NCI-H2196 treated with DMSO at 0.1 percent for 48 hours (cell line): Measurements from ENCODE around the gene PCSK6.
A peak's percentile ranks its signal among the peaks of the same experiment; 100 is the strongest.

Experiments used
- DNase-seq: peaks from one replicate; lab custom pipeline; 2025; ENCODE audit not compliant: unreplicated experiment; lab: John Stamatoyannopoulos, UW

The PCSK6 gene

DNA sequence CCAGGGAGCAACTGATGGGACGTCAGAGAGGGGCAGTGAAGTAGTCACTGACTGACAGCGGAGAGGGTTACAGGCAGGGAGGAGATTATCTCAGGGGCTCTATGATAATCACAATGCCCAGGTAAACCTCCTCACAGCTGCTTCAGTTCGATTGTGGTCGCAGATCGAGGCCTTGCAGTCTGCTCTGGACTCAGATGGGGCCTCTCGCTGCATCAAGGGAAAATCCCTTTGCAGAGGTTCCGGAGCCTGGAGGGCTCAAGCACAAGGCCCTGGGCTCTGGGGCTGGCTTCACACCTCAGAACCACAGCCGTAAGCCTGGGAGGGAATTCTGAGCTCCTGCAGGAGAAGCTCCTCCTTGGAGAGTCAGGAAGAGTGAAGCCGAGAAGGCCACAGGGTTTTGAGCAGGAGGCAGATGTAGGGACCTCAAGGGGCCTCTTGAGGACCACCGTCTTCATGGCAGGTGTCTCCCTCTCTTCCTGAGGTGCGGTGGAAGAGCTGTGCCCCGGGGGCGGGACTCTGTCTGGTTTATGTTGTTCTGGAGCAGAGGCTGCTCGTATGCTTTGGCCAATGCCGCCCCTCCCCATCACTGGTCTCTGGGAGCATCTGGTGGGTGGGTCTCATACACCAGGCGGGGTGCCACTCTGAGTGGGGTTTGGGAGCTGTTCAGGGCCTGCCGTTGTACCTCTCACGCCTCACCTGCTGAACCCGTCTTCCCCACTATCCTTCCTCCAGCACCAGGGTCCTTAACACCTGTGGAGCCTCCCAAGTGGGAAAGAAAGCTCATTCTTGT is 175.0 kb downstream of the PCSK6 start:
- no peak for DNase-seq

DNA sequence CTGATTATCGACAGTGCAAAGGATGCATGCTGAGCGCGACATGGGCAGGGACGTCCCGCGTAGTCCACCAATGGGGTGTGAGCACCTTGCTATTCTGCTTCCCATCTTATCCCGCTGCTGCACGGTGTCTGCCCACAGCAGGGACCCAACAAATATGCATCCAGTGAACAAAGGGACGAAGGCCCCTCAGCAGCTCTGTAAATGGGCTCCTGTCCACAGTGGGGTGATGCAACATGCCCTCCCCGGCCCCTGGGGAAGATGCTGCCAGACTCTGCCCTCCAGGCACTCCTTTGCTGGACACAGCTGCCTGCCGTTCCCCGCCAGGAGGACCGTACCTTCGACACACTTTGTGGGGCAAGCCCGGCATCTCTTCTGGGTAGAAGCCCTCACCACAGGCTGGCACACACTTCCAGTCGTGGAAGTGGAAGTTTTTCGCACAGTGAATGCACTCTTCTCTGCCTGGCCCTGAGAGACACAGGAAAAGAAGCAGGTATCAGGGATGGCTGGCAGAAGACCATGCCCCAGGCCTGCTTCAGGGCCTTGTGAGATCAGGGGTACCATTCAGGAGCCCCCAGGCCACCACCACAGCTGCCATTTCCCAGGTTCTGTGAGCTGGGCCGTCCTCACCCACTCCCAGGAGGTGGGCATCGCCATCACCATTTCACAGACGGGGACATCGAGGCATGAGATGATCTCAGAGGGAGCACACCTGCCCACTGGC is 176.3 kb downstream of the PCSK6 start:
- no peak for DNase-seq

GRCh38 chr15:101310508-101310907 is 179.0 kb downstream of the PCSK6 start:
- DNase-seq, result no peak

DNA sequence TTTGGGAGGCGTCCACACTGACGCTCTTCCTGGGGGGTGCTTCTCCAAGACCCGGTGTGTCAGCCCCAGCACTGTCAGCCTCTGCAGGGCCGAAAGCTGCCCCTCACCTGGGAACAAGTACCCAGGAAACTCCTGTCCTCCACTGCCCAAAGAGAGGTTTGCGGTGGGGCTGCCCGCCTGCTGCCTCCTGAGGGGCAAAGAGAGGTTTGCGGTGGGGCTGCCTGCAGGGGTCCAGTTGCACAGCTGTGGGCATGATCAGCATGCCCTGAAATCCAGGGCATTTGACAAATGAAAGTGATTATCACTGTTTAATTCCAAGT is 179.4 kb downstream of the PCSK6 start:
- no peak for DNase-seq

- no peak for DNase-seq
These were observed 179.9 kb downstream of the PCSK6 start for GRCh38 chr15:101309436-101310160.

DNA sequence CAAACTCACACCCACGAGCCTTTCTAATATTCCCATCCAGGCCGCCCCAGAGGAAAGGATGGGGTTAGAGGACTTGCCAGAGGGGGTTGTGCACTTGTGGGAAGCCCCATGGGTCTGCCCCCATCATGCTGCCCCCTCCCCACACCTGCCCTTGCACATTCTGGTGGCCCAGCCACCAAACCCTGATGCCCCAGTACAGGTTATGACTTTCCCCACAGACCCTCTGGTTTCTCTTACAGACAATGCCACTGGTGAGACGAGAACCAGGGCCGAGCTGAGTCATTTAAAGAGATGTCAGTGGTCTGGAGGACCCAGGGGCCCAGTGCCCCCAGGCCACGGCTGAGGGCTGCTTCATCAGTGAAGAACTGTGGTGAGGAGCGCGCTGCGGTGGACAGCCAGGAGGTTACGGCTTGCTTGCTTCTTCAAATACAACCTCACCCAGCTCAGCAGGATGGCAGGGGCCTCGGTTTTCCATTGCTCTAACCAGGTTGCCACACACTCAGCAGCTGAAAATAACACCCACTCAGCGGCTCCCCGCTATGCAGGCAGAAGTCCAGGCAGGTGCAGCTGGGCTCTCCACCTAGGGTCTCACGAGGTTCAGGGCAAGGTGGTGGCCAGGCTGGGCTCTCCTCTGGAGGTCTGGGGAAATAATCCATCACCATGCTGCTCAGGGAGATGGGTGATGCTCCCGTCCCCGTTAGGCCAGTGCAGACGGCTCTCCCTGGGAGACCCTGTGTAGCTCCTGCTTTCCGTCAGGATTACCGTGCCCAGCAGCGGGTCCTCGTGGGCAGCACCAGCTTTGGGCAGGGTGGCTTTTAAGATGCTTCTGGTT is 180.7 kb downstream of the PCSK6 start:
- no peak for DNase-seq

DNA sequence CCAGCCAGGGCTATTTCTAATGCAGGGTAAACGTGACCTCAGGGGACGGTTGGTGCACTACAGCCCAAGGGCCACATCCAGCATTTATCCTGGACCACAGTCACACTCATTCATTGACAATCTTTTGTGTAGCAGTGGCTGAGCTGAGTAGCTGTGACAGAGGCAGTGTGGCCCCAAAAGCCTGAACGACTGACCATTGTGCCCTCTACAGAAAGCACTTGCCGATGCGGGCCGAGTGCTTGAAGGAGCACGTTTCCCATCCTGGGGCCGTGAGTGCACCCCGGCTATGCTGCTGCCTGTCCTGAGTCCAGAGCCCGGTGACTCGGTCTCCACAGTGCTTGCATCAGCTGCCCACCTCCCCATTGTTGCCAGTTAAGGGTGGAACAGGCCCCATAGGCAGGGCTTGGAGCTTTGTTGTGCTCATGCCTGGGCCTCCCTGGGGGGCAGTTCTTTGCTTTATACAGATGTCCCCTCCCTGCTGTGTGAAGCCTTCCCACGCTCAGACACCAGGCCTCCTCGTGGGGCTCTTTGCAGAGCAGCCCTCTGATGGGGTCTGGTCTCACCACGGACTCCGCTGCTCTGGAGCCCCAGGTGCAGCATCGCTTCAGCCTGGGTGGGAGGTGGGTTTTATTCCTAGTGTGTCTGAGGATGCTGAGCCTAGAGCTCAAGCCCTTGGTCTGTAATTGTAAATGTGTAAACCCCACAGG is 181.5 kb downstream of the PCSK6 start:
- DNase-seq, result no peak

DNA sequence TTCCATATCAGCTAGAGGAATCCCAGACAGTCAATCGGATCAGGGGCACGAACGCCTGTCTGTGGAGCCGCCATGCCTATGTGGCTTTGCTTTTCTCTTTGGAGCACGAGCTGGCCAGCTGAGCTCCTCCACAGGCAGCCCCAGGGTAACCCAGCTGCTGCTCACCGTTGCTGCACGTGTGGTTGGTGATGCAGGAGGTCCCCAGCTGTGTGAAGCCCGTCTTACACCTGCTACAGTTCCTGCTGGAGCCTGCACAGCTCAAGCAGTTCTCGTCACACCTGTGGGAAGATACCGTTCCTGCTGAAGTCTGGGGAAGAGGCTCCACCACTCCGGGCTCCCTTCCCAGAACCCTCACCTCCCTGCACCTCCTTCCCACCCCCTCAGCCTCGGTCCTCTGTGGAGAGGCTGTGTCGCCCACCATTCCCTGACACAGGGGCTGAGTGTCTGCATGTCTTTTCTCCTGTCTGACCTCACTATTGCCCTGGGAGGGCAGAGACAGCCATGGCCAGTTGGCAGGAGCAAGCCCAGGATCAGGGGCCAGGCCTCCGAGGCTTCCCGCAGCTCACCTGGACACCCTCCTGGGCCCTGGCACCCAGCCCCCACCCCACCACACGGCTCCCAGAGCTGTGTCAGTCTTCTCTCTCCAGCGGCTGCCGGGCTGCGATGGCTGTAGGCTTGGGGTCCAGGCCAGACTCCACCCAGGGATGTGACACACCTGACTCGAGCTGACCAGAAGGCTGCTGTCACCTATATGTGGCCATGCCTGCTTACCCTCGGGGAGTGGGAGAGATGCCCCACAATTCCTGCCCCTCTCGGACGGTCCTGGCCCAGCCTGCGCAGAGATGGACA is 182.2 kb downstream of the PCSK6 start:
- no peak for DNase-seq

DNA sequence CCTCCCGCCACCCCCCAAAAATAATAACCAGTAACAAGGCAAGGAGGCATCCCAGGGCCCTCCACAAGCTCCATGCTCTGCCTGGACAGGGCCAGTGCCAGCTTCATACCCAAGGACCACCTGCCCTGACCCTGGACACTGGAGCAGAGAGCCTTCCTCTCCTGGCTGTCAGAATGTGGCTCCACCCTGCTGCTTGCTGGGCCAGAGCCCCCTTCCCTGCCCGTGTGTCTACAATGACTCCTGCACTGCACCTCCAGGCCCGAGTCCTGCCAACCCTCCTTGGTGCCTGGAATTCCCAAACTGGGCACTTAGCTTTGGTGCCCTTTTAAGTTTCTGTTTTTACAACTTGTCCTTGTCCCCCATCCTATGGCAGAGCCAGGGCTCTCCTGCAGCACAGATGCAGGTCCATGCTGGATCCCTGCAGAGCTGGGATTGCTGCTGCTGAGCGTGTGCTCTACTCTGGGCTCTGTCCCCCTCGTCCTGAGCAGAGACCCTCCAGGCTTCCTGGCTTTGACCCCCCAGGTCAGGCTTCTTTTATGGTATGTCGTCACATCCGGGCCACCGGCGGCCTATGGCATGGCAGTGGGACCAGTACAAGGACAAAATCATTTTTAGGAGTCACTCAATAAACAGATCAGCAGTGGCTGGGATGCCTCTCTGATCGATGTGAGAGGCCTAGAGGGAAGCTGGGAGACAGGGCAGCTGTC is 183.0 kb downstream of the PCSK6 start:
- no peak for DNase-seq

DNA sequence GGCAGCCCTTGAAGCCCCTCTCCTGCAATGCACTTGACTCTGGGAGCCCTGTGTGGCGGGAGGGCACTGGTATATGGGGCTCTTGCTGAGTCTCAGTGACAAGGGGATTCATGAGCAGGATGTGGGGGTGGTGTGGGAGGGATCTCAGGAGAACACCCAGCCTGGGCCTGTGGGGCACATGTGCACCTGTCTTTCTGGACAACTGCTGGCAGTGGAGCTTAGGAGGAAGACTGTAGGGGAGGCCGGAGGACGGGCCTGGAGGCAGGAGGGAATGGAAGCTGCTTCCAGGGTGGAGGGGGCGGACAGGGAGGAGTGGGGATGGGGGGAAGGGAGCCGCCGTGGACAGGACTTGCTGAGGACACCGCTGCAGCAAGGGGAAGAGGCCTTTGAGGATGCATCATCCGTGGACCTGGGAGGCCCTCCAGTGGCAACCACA is 183.7 kb downstream of the PCSK6 start:
- DNase-seq, result no peak

GRCh38 chr15:101303408-101303807 is 186.1 kb downstream of the PCSK6 start:
- DNase-seq, result no peak

DNA sequence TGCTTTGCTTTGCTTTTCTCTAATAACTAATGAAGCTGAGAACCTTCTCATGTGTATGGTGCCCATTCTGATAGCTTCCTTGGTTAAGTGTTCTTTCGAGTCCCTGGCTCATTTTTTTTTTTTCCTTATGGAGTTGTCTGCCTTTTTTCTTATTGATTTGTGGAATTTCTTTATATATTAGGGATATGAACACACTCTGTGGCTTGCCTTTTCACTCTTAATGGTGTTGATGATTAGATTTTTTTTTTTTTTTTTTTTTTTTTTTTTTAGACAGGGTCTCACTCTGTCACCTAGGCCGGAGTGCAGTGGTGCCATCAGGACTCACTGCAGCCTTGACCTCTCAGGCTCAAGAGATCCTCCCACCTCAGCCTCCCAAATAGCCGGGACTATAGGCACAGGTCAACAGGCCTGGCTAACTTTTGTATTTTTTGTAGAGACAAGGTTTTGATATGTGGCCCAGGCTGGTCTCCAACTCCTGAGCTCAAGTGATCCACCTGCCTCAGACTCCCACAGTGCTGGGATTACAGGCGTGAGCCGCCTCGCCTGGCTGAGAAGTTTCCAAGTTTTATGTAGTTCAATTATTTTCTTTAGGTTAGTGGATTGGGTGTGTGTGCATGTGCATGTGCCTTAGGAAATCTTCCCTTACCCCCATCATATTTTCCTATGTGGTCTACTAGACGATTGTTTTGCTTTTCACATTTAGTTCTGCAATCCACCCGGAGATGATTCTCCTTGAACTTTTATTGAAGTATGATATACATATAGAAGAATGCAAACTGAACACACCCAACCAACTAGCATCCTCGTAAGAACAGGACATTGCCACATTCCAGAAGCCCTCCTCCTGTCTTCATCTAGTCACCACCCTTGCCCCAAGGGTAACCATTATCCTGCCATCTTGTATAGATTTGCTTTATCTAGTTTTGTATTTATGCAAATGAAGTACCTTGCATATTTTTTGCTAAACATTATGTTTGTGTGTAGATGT is 192.8 kb downstream of the PCSK6 start:
- no peak for DNase-seq

GRCh38 chr15:101295607-101296161 is 193.8 kb downstream of the PCSK6 start:
- DNase-seq, result no peak

- peak; percentile 65 for DNase-seq
These were observed 194.5 kb downstream of the PCSK6 start, which contains the start of gene SNRPA1 for GRCh38 chr15:101294731-101295606. TSS of gene SNRPA1 (minus strand) at chr15:101295248. CDS start at chr15:101295178, 70 bp downstream.

GRCh38 chr15:101293122-101293521 is 196.4 kb downstream of the PCSK6 start:
- DNase-seq, result no peak

DNA sequence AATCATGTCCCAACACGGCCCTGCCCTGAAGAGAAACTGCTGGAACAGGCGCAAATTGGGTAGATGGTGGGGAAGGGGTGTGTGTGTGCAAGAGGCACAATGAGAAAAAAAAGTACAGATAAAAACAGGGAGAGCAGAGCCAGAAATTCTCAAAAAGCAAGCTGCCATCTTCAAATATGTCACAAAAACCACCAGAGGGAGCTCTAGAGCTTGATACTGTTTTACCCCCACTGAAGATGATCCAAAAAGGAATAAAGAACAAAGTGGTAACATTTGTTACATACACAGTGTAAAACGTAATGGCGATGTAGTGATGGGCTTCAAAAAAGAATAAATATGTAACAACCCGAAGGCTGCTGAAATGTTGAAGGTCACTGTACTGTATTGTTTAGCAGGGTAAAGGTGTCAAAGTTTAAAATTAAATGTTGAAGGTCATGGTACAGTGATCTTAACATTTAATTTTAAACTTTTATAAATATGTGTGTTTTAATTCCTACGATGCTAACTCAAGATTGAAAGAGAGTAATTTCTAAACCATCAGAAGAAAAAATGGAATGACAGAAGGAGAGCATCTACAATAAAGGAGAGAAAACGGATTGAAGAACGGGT is 200.5 kb downstream of the PCSK6 start:
- DNase-seq, result no peak
